Measurements from ENCODE around the gene ALDH9A1.

The ALDH9A1 gene

DNA sequence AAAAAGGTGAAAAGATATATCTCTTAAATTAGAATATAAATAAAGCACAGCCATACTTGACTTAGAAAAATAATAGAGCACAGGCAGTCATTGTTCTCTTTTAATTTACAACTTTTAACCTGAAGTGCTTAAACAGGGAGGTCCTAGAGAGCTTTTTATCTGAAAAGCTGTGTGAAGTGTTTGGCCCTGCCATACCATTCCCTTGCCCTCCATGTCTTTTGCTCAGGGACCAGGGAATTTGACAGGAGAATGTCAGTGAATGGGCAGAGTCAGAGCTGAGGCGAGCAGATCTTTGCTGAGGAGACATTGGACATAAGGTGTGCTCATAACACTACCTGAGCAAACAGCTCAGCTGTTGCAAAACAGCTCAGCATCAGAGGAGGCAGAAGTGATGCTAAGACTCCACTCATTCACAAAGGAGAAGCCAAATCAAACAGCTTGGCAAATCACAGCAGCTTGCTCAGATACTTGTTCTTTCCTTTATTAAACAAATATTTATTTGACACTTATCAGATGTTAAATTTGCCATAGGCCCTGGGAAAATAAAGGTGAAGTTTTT lies 82.2 kb downstream of the ALDH9A1 start:
- TF ChIP-seq, protein P1, sequence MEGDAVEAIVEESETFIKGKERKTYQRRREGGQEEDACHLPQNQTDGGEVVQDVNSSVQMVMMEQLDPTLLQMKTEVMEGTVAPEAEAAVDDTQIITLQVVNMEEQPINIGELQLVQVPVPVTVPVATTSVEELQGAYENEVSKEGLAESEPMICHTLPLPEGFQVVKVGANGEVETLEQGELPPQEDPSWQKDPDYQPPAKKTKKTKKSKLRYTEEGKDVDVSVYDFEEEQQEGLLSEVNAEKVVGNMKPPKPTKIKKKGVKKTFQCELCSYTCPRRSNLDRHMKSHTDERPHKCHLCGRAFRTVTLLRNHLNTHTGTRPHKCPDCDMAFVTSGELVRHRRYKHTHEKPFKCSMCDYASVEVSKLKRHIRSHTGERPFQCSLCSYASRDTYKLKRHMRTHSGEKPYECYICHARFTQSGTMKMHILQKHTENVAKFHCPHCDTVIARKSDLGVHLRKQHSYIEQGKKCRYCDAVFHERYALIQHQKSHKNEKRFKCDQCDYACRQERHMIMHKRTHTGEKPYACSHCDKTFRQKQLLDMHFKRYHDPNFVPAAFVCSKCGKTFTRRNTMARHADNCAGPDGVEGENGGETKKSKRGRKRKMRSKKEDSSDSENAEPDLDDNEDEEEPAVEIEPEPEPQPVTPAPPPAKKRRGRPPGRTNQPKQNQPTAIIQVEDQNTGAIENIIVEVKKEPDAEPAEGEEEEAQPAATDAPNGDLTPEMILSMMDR (IDR thresholded peaks at IDR 0.05; ENCODE audit: insufficient read depth, low read depth, low read length, missing control alignments): no peak
- DNase-seq (ENCODE audit: low read depth): peak; percentile 23
- H3K4me3 ChIP-seq (ENCODE audit: low read length): no peak overlapping the region

All from epithelial cell of esophagus (primary cell).